Lung (tissue), 12 donors: ENCODE measurements around the gene FOXP1. TPM values are rescaled to one million over a fixed set of nuclear protein-coding genes. Genes with fewer than 3 reads are reported as not detected.
A peak's percentile ranks its signal among the peaks of the same experiment; 100 is the strongest.

Experiments used
- ATAC-seq: fragments of 200-7000 bp; cut with Tn5 transposase; one replicate; pipeline ENCODE4 v1.9.1; 2020; ENCODE audit warnings: moderate number of reproducible peaks; ENCODE audit not compliant: insufficient read depth, low FRiP score
- DNase-seq, 3 donors: peaks; one replicate each; pipeline ENCODE4 v3.0.0-alpha.2; 2013 to 2017
- H3K27ac ChIP-seq, 2 donors: one replicate each; pipeline ENCODE4 v1.5.1; 2013; ENCODE audit warnings: mild to moderate bottlenecking in 2 of 2, moderate library complexity in 2 of 2, control low read depth in 1 of 2, inconsistent platforms in 1 of 2, low read depth in 1 of 2, low read length in 1 of 2
- H3K27me3 ChIP-seq, 3 donors: one replicate each; pipeline ENCODE4 v1.5.1; 2013; ENCODE audit warnings: low read length in 2 of 3; ENCODE audit not compliant: control insufficient read depth in 3 of 3, insufficient read depth in 3 of 3
- H3K36me3 ChIP-seq, 4 donors: one replicate each; pipeline ENCODE4 v1.5.1; 2013; ENCODE audit warnings: low read length in 4 of 4, mild to moderate bottlenecking in 1 of 4, moderate library complexity in 1 of 4; ENCODE audit not compliant: control insufficient read depth in 4 of 4, insufficient read depth in 4 of 4
- H3K4me1 ChIP-seq, 5 donors: one replicate each; pipeline ENCODE4 v1.5.1; 2013; ENCODE audit warnings: low read length in 5 of 5, mild to moderate bottlenecking in 2 of 5, moderate library complexity in 1 of 5; ENCODE audit not compliant: control insufficient read depth in 5 of 5, insufficient read depth in 5 of 5
- H3K4me3 ChIP-seq: one replicate; pipeline ENCODE4 v1.5.1; 2013; ENCODE audit warnings: mild to moderate bottlenecking, control low read depth, moderate library complexity
- H3K9ac ChIP-seq, 2 donors: one replicate each; pipeline ENCODE4 v1.5.1; 2013; ENCODE audit warnings: low read length in 2 of 2, control low read depth in 1 of 2; ENCODE audit not compliant: insufficient read depth in 1 of 2
- H3K9me3 ChIP-seq, 4 donors: one replicate each; pipeline ENCODE4 v1.5.1; 2013; ENCODE audit warnings: low read length in 3 of 4, mild to moderate bottlenecking in 1 of 4, moderate library complexity in 1 of 4; ENCODE audit not compliant: control insufficient read depth in 4 of 4, insufficient read depth in 3 of 4
- WGBS, 2 donors: extraction: QIAGEN DNeasy Blood & Tissue Kit; methylation state at CpG; one replicate each; pipeline ENCODE4 v1.1.7; 2013; 5-methylcytosine and 5-hydroxymethylcytosine counted together
- polyA plus RNA-seq, 2 donors: library from polyadenylated mRNA; stranded (reverse); fragments of 200-250 nt; gene quantifications; one replicate each; pipeline ENCODE4 v1.2.1, GENCODE V29; 2013
- total RNA-seq, 2 donors: library from RNA; depleted of rRNA in 1 of 2; stranded (reverse); fragments of >200 nt in 1 of 2; gene quantifications; one replicate each; pipeline ENCODE4 v1.2.1, GENCODE V29; 2014 to 2021
- TF ChIP-seq, protein P1 (sequence below): IDR thresholded peaks from 2 replicates; pipeline ENCODE4 v1.5.1; 2012; ENCODE audit warnings: mild to moderate bottlenecking; ENCODE audit errors: control extremely low read depth, extremely low read depth
- donor health status: control.
- donor health status: control.
- donor health status: Bipolar disorder and iron deficiency.
- donor health status: healthy.
- donor health status: DM: yes; HTN: yes; CAD: no.

Gene FOXP1
- total and polyA plus RNA-seq, 4 donors, result 13.8 to 287 (median 73.9) TPM

- Histone ChIP-seq H3K4me1 (peaks cover 3 to 38% (median 20%) of the 10 kb centered on the region in 5 donors), H3K9ac (peak overlapping the region; percentile 48 to 79), H3K36me3 (no peaks in the 10 kb centered on the region), H3K27me3 (no peaks in the 10 kb centered on the region), H3K9me3 (no peaks in the 10 kb centered on the region), H3K27ac (peak overlapping the region; percentile 96 to 97), H3K4me3 (peak overlapping the region; percentile 84)
- 0% methylated on average over 30 to 46 of the region's 46 CpGs for WGBS, 2 donors
- TF ChIP-seq, protein P1, sequence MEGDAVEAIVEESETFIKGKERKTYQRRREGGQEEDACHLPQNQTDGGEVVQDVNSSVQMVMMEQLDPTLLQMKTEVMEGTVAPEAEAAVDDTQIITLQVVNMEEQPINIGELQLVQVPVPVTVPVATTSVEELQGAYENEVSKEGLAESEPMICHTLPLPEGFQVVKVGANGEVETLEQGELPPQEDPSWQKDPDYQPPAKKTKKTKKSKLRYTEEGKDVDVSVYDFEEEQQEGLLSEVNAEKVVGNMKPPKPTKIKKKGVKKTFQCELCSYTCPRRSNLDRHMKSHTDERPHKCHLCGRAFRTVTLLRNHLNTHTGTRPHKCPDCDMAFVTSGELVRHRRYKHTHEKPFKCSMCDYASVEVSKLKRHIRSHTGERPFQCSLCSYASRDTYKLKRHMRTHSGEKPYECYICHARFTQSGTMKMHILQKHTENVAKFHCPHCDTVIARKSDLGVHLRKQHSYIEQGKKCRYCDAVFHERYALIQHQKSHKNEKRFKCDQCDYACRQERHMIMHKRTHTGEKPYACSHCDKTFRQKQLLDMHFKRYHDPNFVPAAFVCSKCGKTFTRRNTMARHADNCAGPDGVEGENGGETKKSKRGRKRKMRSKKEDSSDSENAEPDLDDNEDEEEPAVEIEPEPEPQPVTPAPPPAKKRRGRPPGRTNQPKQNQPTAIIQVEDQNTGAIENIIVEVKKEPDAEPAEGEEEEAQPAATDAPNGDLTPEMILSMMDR, result no peak
- DNase-seq, result peak; percentile 68 to 77 (median 77)
- peak; percentile 20 for ATAC-seq
These were observed 519.1 kb downstream of the FOXP1 start for GRCh38 chr3:71064291-71064955.

- 0 to 1% methylated on average over 13 of the region's 13 CpGs for WGBS, 2 donors
These were observed 519.7 kb downstream of the FOXP1 start for GRCh38 chr3:71063773-71064290.

DNA sequence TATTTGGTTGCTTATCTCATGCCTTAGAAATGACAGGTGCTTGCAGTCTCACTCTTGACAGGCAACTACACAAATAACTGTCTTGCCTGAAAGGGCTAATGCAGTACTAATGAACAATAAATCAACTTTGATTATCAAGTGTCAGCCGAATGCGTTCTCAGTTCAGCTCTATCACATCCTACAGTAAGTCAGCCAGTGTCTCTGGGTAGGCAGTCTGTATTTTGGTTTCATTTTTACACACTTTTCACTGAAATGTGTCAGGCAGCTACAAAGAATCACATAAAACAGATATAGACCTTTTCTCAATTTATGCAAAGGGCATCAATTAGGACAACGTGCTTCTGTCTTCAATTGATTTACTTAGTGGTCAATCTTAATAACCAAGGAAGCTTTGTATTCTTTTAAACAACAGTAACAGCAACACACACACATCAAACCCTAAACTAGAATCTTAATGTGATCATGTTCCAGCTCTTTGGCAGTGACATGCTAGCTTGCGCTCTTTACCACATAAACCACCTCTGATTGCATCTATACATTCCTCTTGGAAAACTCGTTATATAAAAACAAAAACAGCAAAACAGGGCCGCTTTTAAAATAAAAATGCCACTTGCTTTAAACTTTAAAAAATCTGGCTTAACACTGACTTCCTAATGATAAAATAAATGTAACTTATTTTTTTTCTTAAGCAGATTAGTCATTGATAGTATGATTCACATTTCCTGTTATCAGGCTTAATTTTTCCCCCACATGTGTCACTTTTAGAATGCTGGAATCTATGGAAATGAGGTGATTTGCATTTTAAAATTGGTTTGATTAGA is 520.4 kb downstream of the FOXP1 start:
- peak overlapping the region; percentile 77 to 96 for H3K27ac ChIP-seq
- H3K9me3 ChIP-seq, result no peaks in the 10 kb centered on the region
- 15 to 26% methylated on average over 6 of the region's 6 CpGs for WGBS, 2 donors
- peaks cover 3 to 34% (median 20%) of the 10 kb centered on the region in 5 donors for H3K4me1 ChIP-seq
- peak in 2 of 3 donors; percentile 54 to 55 for DNase-seq
- no peaks in the 10 kb centered on the region for H3K27me3 ChIP-seq
- ATAC-seq, result no peak
- no peaks in the 10 kb centered on the region for H3K36me3 ChIP-seq
- peak overlapping the region; percentile 26 to 79 for H3K9ac ChIP-seq
- no peak overlapping the region for H3K4me3 ChIP-seq
- TF ChIP-seq, protein P1, result no peak

More at GRCh38 chr3:71063773-71064290, 519.7 kb downstream of the FOXP1 start:
- H3K9ac ChIP-seq, result peak overlapping the region; percentile 48 to 79
- ATAC-seq (no peak), DNase-seq (peak; percentile 49 to 65 (median 64))
- TF ChIP-seq, protein P1, result no peak
- H3K36me3 ChIP-seq, result no peaks in the 10 kb centered on the region
- peaks cover 3 to 37% (median 20%) of the 10 kb centered on the region in 5 donors for H3K4me1 ChIP-seq
- peak overlapping the region; percentile 84 for H3K4me3 ChIP-seq
- no peaks in the 10 kb centered on the region for H3K27me3 ChIP-seq
- H3K27ac ChIP-seq, result peak overlapping the region; percentile 96 to 97
- no peaks in the 10 kb centered on the region for H3K9me3 ChIP-seq
